GM18499 (cell line): ENCODE data around the gene COX19.
"Not testable (repeated sequence)": the region's sequence is repeated elsewhere in the genome, so short reads cannot be mapped to it uniquely, and the experiment has no call there.

Experiments
- ATAC-seq: cut with Tn5 transposase; IDR thresholded peaks from one replicate; pipeline ENCODE4 v1.9.1; 2021; ENCODE audit warnings: moderate number of reproducible peaks; ENCODE audit not compliant: insufficient read depth, unreplicated experiment

The COX19 gene

GRCh38 chr7:963236-964078, 11.9 kb downstream of the COX19 start:
- no peak for ATAC-seq

GRCh38 chr7:962401-963081, 12.8 kb downstream of the COX19 start:
- no peak for ATAC-seq

- no peak for ATAC-seq
Measured at GRCh38 chr7:961546-962400, 13.6 kb downstream of the COX19 start.

- ATAC-seq, result not testable (repeated sequence)
Measured at GRCh38 chr7:960972-961371, 14.4 kb downstream of the COX19 start.

- no peak for ATAC-seq
Measured at GRCh38 chr7:960269-960871, 15.0 kb downstream of the COX19 start.

- ATAC-seq, result not testable (repeated sequence)
Measured at GRCh38 chr7:959740-960139, 15.6 kb downstream of the COX19 start.

GRCh38 chr7:959271-959670, 16.1 kb downstream of the COX19 start:
- no peak for ATAC-seq

GRCh38 chr7:958221-959200, 16.8 kb downstream of the COX19 start:
- ATAC-seq, result no peak

GRCh38 chr7:957418-958220, 17.7 kb downstream of the COX19 start:
- ATAC-seq, result no peak

GRCh38 chr7:956031-956430, 19.3 kb downstream of the COX19 start:
- ATAC-seq, result no peak

GRCh38 chr7:954330-955238, 20.8 kb downstream of the COX19 start, which contains the start of gene ADAP1:
TSS of gene ADAP1 (minus strand) at chr7:954680. CDS start at chr7:954477, 203 bp downstream.
- no peak for ATAC-seq

- no peak for ATAC-seq
Measured at GRCh38 chr7:953547-954327, 21.6 kb downstream of the COX19 start.

GRCh38 chr7:952548-953441, 22.6 kb downstream of the COX19 start:
- ATAC-seq, result no peak

- ATAC-seq, result no peak
Measured at GRCh38 chr7:951881-952547, 23.3 kb downstream of the COX19 start.
